ENCODE data around the gene WFDC5.

The WFDC5 gene

GRCh38 chr20:45091366-45091765, 23.6 kb downstream of the WFDC5 start:
- Mint-ChIP-seq H3K9me3 (no peaks in the 10 kb centered on the region), H3K36me3 (ENCODE audit: low read depth) (peaks cover 6% of the 10 kb centered on the region), H3K4me1 (ENCODE audit: low read depth) (no peaks in the 10 kb centered on the region), H3K27ac (no peak overlapping the region), H3K4me3 (no peak overlapping the region), H3K27me3 (ENCODE audit: low read depth) (peaks cover 6% of the 10 kb centered on the region)
- DNase-seq (ENCODE audit: low spot score): no peak

GRCh38 chr20:45090481-45090880, 24.5 kb downstream of the WFDC5 start:
- no peaks in the 10 kb centered on the region for H3K27me3 Mint-ChIP-seq (ENCODE audit: low read depth)
- DNase-seq (ENCODE audit: low spot score): no peak
- H3K9me3 Mint-ChIP-seq: no peaks in the 10 kb centered on the region
- no peak overlapping the region for H3K27ac Mint-ChIP-seq
- no peak overlapping the region for H3K4me3 Mint-ChIP-seq
- H3K4me1 Mint-ChIP-seq (ENCODE audit: low read depth): no peaks in the 10 kb centered on the region
- peaks cover 13% of the 10 kb centered on the region for H3K36me3 Mint-ChIP-seq (ENCODE audit: low read depth)

GRCh38 chr20:45088247-45088646, 26.7 kb downstream of the WFDC5 start:
- Mint-ChIP-seq H3K4me3 (no peak overlapping the region), H3K27ac (no peak overlapping the region), H3K4me1 (ENCODE audit: low read depth) (no peaks in the 10 kb centered on the region), H3K36me3 (ENCODE audit: low read depth) (peaks cover 24% of the 10 kb centered on the region), H3K9me3 (no peaks in the 10 kb centered on the region), H3K27me3 (ENCODE audit: low read depth) (no peaks in the 10 kb centered on the region)
- DNase-seq (ENCODE audit: low spot score): no peak

GRCh38 chr20:45087814-45088213, 27.2 kb downstream of the WFDC5 start:
- Mint-ChIP-seq H3K4me3 (no peak overlapping the region), H3K36me3 (ENCODE audit: low read depth) (peaks cover 28% of the 10 kb centered on the region), H3K4me1 (ENCODE audit: low read depth) (no peaks in the 10 kb centered on the region), H3K27me3 (ENCODE audit: low read depth) (no peaks in the 10 kb centered on the region), H3K9me3 (peaks cover 2% of the 10 kb centered on the region), H3K27ac (no peak overlapping the region)
- DNase-seq (ENCODE audit: low spot score): no peak

DNA sequence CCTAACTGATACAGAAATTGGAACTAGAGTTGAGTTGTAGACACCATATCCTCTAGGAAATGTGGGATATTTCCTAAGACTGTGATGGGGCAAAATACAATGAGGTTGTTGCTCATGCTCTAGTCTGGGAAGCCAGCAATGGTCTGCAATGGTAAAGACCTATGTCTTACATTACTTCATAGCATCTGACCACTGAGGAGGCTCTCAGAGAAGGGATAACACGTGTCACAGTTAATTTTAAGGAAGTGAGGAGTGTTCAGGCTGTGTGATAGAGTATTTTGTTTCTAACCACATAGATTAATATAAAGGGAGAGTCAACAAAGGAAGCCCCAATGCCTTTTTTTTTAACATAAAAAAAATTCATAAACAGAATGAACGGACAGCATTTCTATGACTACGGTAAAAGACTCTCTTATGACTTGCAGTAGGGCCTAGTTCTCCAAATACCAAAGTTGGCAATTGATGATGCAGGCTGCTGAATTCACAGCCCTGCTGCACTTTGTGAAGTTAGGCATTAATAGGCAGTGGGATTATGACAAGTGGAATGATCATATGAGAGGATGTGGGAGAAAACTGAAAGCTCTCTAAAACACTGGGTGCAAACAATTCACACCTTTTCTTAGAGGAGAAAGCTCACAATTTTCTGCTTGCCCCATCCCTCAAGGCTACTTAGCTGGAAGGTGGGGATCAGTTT, 27.7 kb downstream of the WFDC5 start:
- H3K27me3 Mint-ChIP-seq (ENCODE audit: low read depth): no peaks in the 10 kb centered on the region
- no peak for DNase-seq (ENCODE audit: low spot score)
- H3K36me3 Mint-ChIP-seq (ENCODE audit: low read depth): peaks cover 34% of the 10 kb centered on the region
- H3K9me3 Mint-ChIP-seq: peaks cover 7% of the 10 kb centered on the region
- H3K4me3 Mint-ChIP-seq: no peak overlapping the region
- H3K4me1 Mint-ChIP-seq (ENCODE audit: low read depth): no peaks in the 10 kb centered on the region
- H3K27ac Mint-ChIP-seq: no peak overlapping the region

DNA sequence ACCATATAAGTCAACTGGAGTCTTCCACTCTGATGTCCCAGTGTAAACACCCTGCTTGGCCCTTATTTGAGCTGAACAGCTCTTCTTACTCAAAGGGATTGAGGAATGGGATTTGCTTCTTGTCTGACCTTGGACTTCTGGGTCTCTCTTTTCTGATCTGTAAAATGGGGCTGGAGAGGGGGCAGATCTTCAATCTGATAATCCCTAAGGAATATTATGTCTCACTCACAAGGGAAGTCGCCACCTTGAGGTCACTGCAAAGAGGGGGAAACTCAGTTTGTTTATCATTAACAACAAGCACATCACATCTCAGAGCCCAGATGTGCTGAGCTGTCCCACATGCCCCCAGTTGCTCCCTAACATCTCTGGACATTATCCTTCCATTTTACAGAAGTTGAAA, 29.1 kb downstream of the WFDC5 start:
- peaks cover 47% of the 10 kb centered on the region for H3K36me3 Mint-ChIP-seq (ENCODE audit: low read depth)
- H3K4me3 Mint-ChIP-seq: no peak overlapping the region
- H3K9me3 Mint-ChIP-seq: peaks cover 12% of the 10 kb centered on the region
- no peaks in the 10 kb centered on the region for H3K4me1 Mint-ChIP-seq (ENCODE audit: low read depth)
- H3K27me3 Mint-ChIP-seq (ENCODE audit: low read depth): no peaks in the 10 kb centered on the region
- H3K27ac Mint-ChIP-seq: no peak overlapping the region
- no peak for DNase-seq (ENCODE audit: low spot score)

DNA sequence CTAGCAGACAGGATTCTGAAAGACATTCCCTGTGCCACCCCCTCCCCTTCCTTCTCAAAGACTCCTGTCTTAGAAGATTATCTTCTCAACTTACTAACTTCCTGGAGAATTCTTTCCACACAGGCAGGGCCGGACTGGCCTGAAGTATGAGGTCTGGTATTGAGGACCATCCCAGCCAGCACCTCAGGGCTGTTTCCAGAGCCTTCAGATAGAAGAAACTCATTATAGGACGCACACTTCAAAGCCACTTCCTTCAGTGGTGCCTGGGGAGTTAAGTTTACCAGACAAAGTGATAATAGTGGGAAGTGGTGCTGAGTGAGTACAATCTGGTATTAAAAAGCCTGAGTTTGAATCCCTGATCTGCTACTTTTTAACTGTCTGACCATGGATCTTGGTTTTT, 29.7 kb downstream of the WFDC5 start:
- H3K27ac Mint-ChIP-seq: no peak overlapping the region
- peaks cover 12% of the 10 kb centered on the region for H3K9me3 Mint-ChIP-seq
- H3K4me1 Mint-ChIP-seq (ENCODE audit: low read depth): no peaks in the 10 kb centered on the region
- H3K27me3 Mint-ChIP-seq (ENCODE audit: low read depth): no peaks in the 10 kb centered on the region
- DNase-seq (ENCODE audit: low spot score): no peak
- no peak overlapping the region for H3K4me3 Mint-ChIP-seq
- H3K36me3 Mint-ChIP-seq (ENCODE audit: low read depth): peaks cover 52% of the 10 kb centered on the region

- Mint-ChIP-seq H3K27ac (no peak overlapping the region), H3K4me3 (no peak overlapping the region), H3K4me1 (ENCODE audit: low read depth) (no peaks in the 10 kb centered on the region), H3K36me3 (ENCODE audit: low read depth) (peaks cover 68% of the 10 kb centered on the region), H3K9me3 (peaks cover 12% of the 10 kb centered on the region), H3K27me3 (ENCODE audit: low read depth) (no peaks in the 10 kb centered on the region)
- no peak for DNase-seq (ENCODE audit: low spot score)
These were observed 31.8 kb downstream of the WFDC5 start for GRCh38 chr20:45083127-45083526.

GRCh38 chr20:45082468-45082867, 32.5 kb downstream of the WFDC5 start:
- no peak overlapping the region for H3K4me3 Mint-ChIP-seq
- DNase-seq (ENCODE audit: low spot score): no peak
- peaks cover 12% of the 10 kb centered on the region for H3K9me3 Mint-ChIP-seq
- H3K27ac Mint-ChIP-seq: no peak overlapping the region
- H3K36me3 Mint-ChIP-seq (ENCODE audit: low read depth): peaks cover 71% of the 10 kb centered on the region
- no peaks in the 10 kb centered on the region for H3K27me3 Mint-ChIP-seq (ENCODE audit: low read depth)
- no peaks in the 10 kb centered on the region for H3K4me1 Mint-ChIP-seq (ENCODE audit: low read depth)

- H3K36me3 Mint-ChIP-seq (ENCODE audit: low read depth): peaks cover 77% of the 10 kb centered on the region
- H3K4me1 Mint-ChIP-seq (ENCODE audit: low read depth): no peaks in the 10 kb centered on the region
- H3K27ac Mint-ChIP-seq: no peak overlapping the region
- H3K9me3 Mint-ChIP-seq: peaks cover 12% of the 10 kb centered on the region
- no peaks in the 10 kb centered on the region for H3K27me3 Mint-ChIP-seq (ENCODE audit: low read depth)
- no peak overlapping the region for H3K4me3 Mint-ChIP-seq
- DNase-seq (ENCODE audit: low spot score): no peak
These were observed 33.9 kb downstream of the WFDC5 start for GRCh38 chr20:45080867-45081624.

DNA sequence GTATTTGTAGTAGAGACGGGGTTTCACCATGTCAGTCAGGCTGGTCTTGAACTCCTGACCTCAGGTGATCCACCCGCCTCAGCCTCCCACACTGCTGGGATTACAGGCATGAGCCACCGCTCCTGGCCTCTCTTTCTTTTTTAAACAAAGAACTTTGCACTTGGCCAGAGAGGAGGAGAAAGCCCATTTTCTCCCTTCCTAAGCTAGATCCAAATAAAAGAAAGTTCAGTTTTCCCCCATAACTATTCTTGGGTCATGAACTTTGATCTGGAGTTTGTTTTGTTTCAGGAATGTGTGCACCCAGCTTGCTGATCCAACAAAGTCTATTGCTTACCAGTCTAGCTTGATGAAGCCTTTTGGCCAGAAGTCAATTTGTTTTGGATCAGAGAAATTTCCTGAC, 37.4 kb downstream of the WFDC5 start:
- no peaks in the 10 kb centered on the region for H3K27me3 Mint-ChIP-seq (ENCODE audit: low read depth)
- H3K4me1 Mint-ChIP-seq (ENCODE audit: low read depth): no peaks in the 10 kb centered on the region
- peaks cover 78% of the 10 kb centered on the region for H3K36me3 Mint-ChIP-seq (ENCODE audit: low read depth)
- no peak for DNase-seq (ENCODE audit: low spot score)
- peaks cover 8% of the 10 kb centered on the region for H3K9me3 Mint-ChIP-seq
- no peak overlapping the region for H3K4me3 Mint-ChIP-seq
- no peak overlapping the region for H3K27ac Mint-ChIP-seq

GRCh38 chr20:45073221-45073620, 41.8 kb downstream of the WFDC5 start:
- DNase-seq (ENCODE audit: low spot score): no peak
- H3K36me3 Mint-ChIP-seq (ENCODE audit: low read depth): peaks cover 64% of the 10 kb centered on the region
- H3K27me3 Mint-ChIP-seq (ENCODE audit: low read depth): no peaks in the 10 kb centered on the region
- H3K4me3 Mint-ChIP-seq: no peak overlapping the region
- no peak overlapping the region for H3K27ac Mint-ChIP-seq
- peaks cover 2% of the 10 kb centered on the region for H3K4me1 Mint-ChIP-seq (ENCODE audit: low read depth)
- H3K9me3 Mint-ChIP-seq: no peaks in the 10 kb centered on the region

- no peaks in the 10 kb centered on the region for H3K27me3 Mint-ChIP-seq (ENCODE audit: low read depth)
These were observed 42.9 kb downstream of the WFDC5 start for GRCh38 chr20:45072066-45072465.

GRCh38 chr20:45070932-45071632, 43.9 kb downstream of the WFDC5 start:
- H3K27ac Mint-ChIP-seq: no peak overlapping the region
- no peaks in the 10 kb centered on the region for H3K9me3 Mint-ChIP-seq
- no peak for DNase-seq (ENCODE audit: low spot score)
- no peak overlapping the region for H3K4me3 Mint-ChIP-seq
- no peaks in the 10 kb centered on the region for H3K27me3 Mint-ChIP-seq (ENCODE audit: low read depth)
- peaks cover 3% of the 10 kb centered on the region for H3K4me1 Mint-ChIP-seq (ENCODE audit: low read depth)
- peaks cover 61% of the 10 kb centered on the region for H3K36me3 Mint-ChIP-seq (ENCODE audit: low read depth)

More at GRCh38 chr20:45072066-45072465, 42.9 kb downstream of the WFDC5 start:
- Mint-ChIP-seq H3K9me3 (no peaks in the 10 kb centered on the region), H3K4me1 (ENCODE audit: low read depth) (peaks cover 2% of the 10 kb centered on the region), H3K27ac (no peak overlapping the region), H3K36me3 (ENCODE audit: low read depth) (peaks cover 63% of the 10 kb centered on the region), H3K4me3 (no peak overlapping the region)
- DNase-seq (ENCODE audit: low spot score): no peak
